Activated CD8-positive, alpha-beta T cell treated with anti-CD3 and anti-CD28 coated beads for 36 hours (primary cell): ENCODE measurements around the gene FOXC1. TPM values are rescaled to one million over a fixed set of nuclear protein-coding genes. Genes with fewer than 3 reads are reported as not detected.

Source experiments
- ATAC-seq: fragments of 200-7000 bp; cut with Tn5 transposase; one replicate; pipeline ENCODE4 v1.10.0; 2021; ENCODE audit warnings: mild to moderate bottlenecking, moderate library complexity
- CTCF ChIA-PET: fragments of 350-600 bp; sonication (Branson Sonifier 250); formaldehyde crosslinking; loops from one replicate; lab custom pipeline; 2021; ENCODE audit warnings: antibody characterized with exemption; lab: Charles Lee
- POLR2A ChIA-PET: fragments of 350-600 bp; sonication (Branson Sonifier 250); formaldehyde crosslinking; loops from one replicate; lab custom pipeline; 2021; ENCODE audit warnings: antibody characterized with exemption; lab: Charles Lee
- DNase-seq: peaks from one replicate; pipeline ENCODE4 v3.0.0-alpha.2; 2020
- H3K27ac Mint-ChIP-seq: one replicate; pipeline ENCODE4 v1.8.0; 2021; ENCODE audit warnings: mild to moderate bottlenecking, mixed read lengths
- H3K27me3 Mint-ChIP-seq: one replicate; pipeline ENCODE4 v1.8.0; 2021; ENCODE audit warnings: mixed read lengths
- H3K36me3 Mint-ChIP-seq: one replicate; pipeline ENCODE4 v1.8.0; 2021; ENCODE audit warnings: low read depth, mixed read lengths
- H3K4me1 Mint-ChIP-seq: one replicate; pipeline ENCODE4 v1.8.0; 2021; ENCODE audit warnings: low read depth, mixed read lengths
- H3K4me3 Mint-ChIP-seq: one replicate; pipeline ENCODE4 v1.8.0; 2021; ENCODE audit warnings: mild to moderate bottlenecking, moderate library complexity, mixed read lengths
- H3K9me3 Mint-ChIP-seq: one replicate; pipeline ENCODE4 v1.8.0; 2021; ENCODE audit warnings: mixed read lengths
- intact Hi-C: fragments of 100-400 bp; cut with micrococcal nuclease; formaldehyde crosslinking; loops from one replicate; pipeline ENCODE4 v1.10.0; 2022
- total RNA-seq, 2 experiments: library from RNA; stranded (reverse); gene quantifications; one replicate each; pipeline ENCODE4 v1.2.3, GENCODE V29; 2021
- TF ChIP-seq, protein P1 (sequence below): fragments of 200-600 bp; IDR thresholded peaks from one replicate; pipeline ENCODE4 v1.8.0; 2022; ENCODE audit warnings: antibody characterized with exemption, mild to moderate bottlenecking

Gene FOXC1
- total RNA-seq, 2 experiments from 2014 or later = 0.16 TPM; not detected in 1

- peaks cover 17% of the 10 kb centered on the region for H3K36me3 Mint-ChIP-seq
- CTCF ChIA-PET = interaction anchor here (0.7 kb wide), 1 partner anchor 13 kb away, joined by 3 read pairs; no protein-coding TSS in a partner anchor
- POLR2A ChIA-PET = interaction anchor here (0.7 kb wide), 1 partner anchor 12 kb away, joined by 3 read pairs; no protein-coding TSS in a partner anchor
- intact Hi-C loops = no loop called here
- H3K4me3 Mint-ChIP-seq = no peak overlapping the region
- DNase-seq = peak; percentile 39
- H3K9me3 Mint-ChIP-seq = no peaks in the 10 kb centered on the region
- H3K4me1 Mint-ChIP-seq = no peaks in the 10 kb centered on the region
- H3K27ac Mint-ChIP-seq = no peak overlapping the region
- ATAC-seq = peak; percentile 26
- H3K27me3 Mint-ChIP-seq = peaks cover 59% of the 10 kb centered on the region
- TF ChIP-seq, protein P1, sequence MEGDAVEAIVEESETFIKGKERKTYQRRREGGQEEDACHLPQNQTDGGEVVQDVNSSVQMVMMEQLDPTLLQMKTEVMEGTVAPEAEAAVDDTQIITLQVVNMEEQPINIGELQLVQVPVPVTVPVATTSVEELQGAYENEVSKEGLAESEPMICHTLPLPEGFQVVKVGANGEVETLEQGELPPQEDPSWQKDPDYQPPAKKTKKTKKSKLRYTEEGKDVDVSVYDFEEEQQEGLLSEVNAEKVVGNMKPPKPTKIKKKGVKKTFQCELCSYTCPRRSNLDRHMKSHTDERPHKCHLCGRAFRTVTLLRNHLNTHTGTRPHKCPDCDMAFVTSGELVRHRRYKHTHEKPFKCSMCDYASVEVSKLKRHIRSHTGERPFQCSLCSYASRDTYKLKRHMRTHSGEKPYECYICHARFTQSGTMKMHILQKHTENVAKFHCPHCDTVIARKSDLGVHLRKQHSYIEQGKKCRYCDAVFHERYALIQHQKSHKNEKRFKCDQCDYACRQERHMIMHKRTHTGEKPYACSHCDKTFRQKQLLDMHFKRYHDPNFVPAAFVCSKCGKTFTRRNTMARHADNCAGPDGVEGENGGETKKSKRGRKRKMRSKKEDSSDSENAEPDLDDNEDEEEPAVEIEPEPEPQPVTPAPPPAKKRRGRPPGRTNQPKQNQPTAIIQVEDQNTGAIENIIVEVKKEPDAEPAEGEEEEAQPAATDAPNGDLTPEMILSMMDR = no peak
These were observed 10.2 kb downstream of the FOXC1 start for GRCh38 chr6:1619673-1620503.

GRCh38 chr6:1620504-1621069 lies 10.9 kb downstream of the FOXC1 start:
- ATAC-seq (no peak), DNase-seq (no peak)
- peaks cover 61% of the 10 kb centered on the region for H3K27me3 Mint-ChIP-seq
- H3K27ac Mint-ChIP-seq = no peak overlapping the region
- CTCF ChIA-PET = no interaction called here
- TF ChIP-seq, protein P1 = no peak
- H3K9me3 Mint-ChIP-seq = no peaks in the 10 kb centered on the region
- H3K4me3 Mint-ChIP-seq = no peak overlapping the region
- intact Hi-C loops = no loop called here
- H3K36me3 Mint-ChIP-seq = peaks cover 17% of the 10 kb centered on the region
- peaks cover 6% of the 10 kb centered on the region for H3K4me1 Mint-ChIP-seq
- POLR2A ChIA-PET = no interaction called here

- intact Hi-C loops = no loop called here
- DNase-seq (no peak), ATAC-seq (no peak)
- Mint-ChIP-seq H3K27ac (no peak overlapping the region), H3K9me3 (no peaks in the 10 kb centered on the region), H3K4me3 (no peak overlapping the region), H3K4me1 (peaks cover 9% of the 10 kb centered on the region), H3K36me3 (peaks cover 17% of the 10 kb centered on the region), H3K27me3 (peaks cover 61% of the 10 kb centered on the region)
- CTCF ChIA-PET = no interaction called here
- POLR2A ChIA-PET = no interaction called here
- TF ChIP-seq, protein P1 = no peak
These were observed 11.5 kb downstream of the FOXC1 start for GRCh38 chr6:1621070-1621701.

- TF ChIP-seq, protein P1 = no peak
- ChIA-PET CTCF (no interaction called here), POLR2A (no interaction called here)
- Mint-ChIP-seq H3K4me3 (no peak overlapping the region), H3K36me3 (peaks cover 17% of the 10 kb centered on the region), H3K27ac (no peak overlapping the region), H3K9me3 (no peaks in the 10 kb centered on the region), H3K4me1 (peaks cover 9% of the 10 kb centered on the region), H3K27me3 (peaks cover 61% of the 10 kb centered on the region)
- intact Hi-C loops = no loop called here
- DNase-seq (no peak), ATAC-seq (no peak)
These were observed 12.6 kb downstream of the FOXC1 start for GRCh38 chr6:1622220-1622850.
